Measurements from ENCODE around the gene DOCK1.
"Not testable (repeated sequence)": the region's sequence is repeated elsewhere in the genome, so short reads cannot be mapped to it uniquely, and the experiment has no call there.

The DOCK1 gene

DNA sequence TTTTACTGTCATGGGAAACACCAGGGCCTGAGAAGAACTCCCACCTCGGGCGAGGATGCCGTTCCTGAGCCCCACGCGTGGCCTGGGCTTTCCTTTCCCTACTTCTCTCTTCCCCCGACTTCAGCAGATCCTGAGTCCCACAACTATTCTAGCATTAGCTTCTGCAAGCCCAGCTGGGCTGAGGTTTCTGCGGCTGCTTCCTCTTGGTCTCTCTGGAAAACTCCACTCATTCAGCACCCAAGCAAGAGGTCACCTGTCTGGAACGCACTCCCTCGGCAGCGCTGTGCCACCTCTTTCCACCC is 761 bp upstream of the DOCK1 start:
- no peak for DNase-seq

DNA sequence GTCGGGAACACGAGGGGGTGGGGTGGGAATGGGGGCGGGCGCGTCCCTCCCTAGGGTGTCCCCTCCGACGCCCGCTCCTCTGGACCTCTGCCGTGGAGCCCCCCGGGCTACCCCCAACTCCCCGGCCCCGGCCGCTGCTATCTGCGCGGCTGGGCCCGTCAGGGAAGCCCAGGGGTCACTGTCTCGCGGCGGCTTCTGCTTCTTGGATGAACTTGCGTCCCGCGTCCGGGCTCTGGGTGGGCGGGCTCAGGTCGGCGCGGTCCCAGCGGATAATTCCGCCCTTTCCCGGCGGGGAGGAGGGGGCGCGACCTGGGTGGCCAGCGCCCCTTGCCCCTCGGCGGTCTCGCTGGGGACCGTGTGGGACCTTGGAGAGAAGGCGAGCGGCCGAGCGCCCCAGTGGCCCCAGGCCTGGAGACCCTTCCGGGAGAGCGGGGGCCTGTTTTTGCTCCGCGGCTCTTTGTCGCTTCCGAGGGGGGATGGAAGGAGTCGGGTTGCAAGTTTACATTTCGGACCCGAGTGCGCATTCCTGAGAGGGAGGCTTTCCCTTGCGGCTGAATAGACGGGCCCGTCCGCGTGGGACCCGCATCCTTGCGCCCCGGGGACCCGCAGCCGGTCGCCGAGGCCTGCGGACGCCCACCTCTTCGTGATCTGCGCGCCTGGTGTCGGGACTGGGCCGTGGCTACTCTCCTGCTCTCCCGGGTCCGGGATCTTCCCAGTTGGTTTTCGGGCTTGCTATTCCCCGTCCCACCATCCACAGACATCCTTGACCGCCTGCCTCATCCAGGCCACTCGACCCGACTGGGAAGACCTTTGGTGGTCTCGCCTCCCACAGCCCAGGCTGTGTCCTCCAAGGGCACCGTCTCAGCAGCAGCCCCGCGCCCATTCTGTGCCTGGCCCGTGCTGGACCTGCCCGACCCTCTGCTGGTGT is 812 bp downstream of the DOCK1 start:
- no peak for DNase-seq

DNA sequence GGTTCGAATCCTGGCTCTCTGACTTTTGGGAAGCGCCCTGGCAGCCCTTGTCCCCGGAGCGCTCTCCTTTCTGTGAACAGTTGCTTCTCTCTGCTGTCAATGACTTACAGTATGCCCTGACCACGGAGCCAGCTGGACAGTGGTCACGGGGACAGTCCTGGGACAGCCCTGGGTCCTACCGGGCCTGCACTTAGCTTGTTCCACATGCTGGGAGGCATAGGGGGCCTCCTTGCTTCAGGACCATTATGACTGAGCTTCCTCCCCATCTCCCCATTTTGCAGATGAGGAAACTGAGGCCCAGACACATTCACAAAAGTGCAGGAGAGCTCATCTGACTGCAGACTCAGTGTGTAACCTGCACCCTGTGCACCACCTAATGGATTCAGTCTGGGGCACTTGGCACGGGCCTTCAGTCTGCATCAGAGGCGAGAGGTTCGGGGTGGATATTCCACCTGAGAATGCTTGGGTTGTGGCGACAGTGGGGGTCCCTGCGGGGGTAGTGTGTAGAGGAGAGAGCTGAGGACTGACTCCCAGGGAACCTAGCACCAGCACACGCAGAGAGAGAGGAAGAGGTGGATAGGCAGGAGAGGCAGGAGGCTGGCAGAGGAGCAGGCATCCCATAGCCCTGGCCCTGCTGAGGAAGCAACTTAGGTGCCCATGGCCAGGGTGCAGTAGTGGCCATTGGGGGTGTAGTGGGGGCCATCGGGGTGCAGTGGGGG is 1.6 kb downstream of the DOCK1 start:
- DNase-seq = no peak

- no peak for DNase-seq
Measured at GRCh38 chr10:126907423-126907970, 2.3 kb downstream of the DOCK1 start.

DNA sequence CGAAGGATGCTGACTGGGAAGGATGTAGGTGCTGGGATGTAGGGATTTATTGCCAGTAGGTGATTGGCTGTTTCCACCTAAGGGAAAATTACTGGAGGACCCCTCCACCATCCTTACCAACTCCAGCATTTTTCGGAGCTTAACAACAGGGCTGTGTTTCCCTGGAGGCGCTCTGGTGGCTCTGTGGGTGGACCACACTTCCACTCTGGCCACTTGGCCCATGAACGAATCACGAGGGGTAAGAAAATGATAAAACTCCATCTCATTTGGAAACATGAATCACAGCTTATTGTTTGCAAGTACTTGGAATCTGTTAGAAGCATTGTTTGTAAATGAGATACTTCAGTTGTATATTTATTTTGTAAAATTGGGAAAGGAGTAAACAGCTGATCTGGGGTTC is 3.0 kb downstream of the DOCK1 start:
- no peak for DNase-seq

DNA sequence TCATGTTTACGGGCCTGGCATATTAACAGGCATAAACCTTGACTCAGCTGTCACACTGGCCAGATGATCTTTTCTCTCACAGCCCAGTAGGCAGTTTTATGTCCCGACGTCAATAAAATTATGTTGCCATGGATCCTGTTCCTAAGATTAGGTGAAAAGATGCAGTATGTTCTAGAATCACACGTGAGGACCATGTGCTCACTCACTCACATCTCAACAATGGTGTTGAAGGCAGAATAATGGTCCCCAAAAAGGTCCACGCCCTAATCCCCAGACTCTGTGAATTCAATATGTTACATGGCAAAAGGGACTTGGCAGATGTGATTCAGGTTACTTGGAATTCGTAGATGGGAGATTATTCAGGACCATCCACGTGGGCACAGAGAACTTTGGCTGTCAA is 3.5 kb downstream of the DOCK1 start:
- no peak for DNase-seq

DNA sequence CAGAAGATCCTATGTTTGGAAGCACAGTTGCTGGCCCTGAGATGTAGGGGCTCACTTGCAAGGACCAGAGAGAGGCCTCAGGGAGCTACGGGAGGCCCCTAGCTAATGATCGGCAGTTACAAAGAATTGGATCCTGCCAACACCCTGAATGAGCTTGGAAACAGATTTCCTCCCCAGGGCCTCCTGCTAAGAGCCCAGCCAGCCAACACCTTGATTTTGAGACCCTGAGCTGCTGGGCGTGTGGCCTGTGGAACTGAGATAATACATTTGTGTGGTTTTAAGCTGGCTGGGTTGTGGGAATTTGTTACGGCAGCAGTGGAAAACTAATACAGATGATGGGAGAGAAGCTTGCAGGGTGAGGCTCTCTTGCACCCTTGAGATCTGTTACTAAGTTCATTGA is 3.9 kb downstream of the DOCK1 start:
- no peak for DNase-seq

DNA sequence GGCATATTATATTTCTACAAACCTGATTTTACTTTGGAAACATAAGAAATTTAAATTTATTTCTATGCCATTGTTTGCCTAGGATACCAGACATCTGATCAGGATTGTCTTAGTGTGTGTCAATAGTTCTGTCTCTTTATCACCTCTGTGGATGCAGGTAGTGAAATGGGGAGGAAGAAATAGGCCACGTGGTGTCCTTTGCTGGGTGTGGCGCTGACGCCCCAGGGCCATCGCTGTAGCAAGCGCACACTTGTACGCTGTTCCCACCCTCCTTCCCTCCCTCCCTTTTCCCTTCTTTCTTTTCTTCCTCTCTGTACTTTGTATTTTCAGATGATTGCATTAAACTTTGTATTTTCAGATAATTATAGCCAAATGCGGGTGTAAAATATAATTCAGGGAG is 5.0 kb downstream of the DOCK1 start:
- no peak for DNase-seq

DNA sequence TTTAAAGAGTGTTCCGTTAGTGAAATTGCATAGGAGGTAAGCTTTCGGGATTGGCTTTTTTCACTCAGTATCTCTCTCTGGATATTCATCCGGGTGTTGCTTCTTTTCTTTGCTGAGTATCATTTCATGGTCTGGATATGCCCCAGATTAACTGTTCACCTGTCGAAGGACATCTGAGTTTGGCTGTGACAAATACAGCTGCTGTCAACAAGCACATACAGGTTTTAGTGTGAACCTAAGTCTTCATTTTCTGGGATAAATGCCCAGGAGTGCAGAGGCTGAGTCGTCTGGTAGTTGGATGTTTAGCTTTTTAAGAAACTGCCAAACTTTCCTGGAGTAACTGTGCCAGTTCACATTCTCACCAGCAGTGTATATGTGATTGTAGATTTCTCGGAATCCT is 5.6 kb downstream of the DOCK1 start:
- no peak for DNase-seq

DNA sequence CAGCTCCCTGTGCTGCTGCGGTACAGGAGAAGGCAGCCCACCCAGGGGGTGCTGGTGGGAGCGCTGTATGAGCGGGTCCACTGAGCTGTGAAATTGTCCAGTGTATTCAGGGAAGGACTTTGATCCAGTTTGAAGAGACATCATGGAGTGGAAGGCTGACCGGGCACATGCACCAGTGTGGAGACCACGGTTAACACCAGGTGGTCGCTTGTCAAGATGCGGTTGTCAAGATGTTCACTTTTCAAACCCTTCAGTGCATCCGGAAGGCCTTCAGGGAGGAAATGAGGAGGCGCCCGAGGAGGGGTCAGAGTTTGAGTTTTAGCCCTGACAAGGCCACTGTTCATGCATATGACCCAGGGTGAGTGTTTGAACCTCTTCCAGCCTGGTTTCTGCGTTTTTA is 6.1 kb downstream of the DOCK1 start:
- DNase-seq = no peak

DNA sequence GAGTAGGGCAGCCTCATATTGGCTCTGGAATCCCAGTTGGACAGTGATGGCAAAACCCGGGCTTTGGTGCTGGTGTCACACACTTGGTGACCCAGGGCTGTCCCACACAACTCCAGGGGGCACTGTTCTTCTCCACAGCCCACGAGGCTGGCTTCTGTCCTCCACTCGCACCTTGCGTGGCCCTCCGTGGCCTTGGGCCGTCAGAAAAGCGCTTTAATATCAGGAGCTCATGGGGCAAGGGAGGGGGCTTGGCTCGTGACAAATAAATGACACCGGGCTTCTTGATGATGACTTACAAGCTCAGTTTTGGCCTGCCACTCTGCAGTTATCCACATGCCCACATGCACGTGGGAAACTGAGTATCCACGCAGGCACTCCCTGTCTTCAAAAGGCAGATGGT is 8.1 kb downstream of the DOCK1 start:
- DNase-seq = no peak

- DNase-seq = no peak
Measured at GRCh38 chr10:126914561-126914960, 9.3 kb downstream of the DOCK1 start.

- not testable (repeated sequence) for DNase-seq
Measured at GRCh38 chr10:126916952-126917351, 11.7 kb downstream of the DOCK1 start.

- DNase-seq = no peak
Measured at GRCh38 chr10:126917375-126917774, 12.1 kb downstream of the DOCK1 start.

DNA sequence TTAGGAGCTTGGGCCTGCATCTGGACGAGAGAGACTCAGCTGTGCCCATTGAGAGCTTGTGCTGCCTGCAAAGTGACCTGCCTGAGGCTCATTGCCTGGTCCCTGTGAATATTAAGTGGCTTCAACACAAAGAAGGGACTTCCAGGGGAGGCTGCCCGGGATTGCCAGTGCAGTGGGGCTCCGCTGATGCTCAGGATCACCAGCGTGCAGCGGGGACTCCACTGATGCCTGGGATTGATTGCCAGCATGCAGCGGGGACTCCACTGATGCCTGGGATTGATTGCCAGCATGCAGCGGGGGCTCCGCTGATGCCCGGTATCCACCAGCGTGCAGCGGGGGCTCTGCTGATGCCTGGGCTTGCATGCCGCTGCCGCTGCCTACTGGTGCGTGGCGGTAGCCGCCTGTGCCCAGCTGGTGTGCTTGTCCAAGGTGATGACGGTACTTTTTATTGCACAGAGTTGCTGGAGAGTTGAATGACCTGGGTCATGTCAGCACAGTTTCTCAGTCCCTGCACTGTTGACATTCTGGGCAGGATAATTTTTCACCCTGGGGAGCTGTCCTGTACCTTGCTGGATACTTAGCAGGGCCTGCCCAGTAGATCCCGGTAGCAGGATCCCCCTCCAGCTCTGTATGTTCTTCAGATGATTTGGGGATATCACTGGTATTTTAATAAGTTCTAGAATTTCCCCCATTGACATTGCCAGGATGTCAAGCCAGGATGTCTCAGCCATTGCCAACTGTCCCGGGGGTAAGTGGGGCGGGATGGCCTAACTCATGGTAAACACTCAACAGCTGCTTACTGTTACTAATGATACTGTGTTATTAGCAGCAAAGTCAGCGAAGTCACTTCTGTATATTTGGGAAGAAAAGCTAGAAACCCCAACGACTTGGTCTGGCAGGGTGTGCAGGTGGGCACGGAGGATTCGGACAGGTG is 13.0 kb downstream of the DOCK1 start:
- DNase-seq = no peak

DNA sequence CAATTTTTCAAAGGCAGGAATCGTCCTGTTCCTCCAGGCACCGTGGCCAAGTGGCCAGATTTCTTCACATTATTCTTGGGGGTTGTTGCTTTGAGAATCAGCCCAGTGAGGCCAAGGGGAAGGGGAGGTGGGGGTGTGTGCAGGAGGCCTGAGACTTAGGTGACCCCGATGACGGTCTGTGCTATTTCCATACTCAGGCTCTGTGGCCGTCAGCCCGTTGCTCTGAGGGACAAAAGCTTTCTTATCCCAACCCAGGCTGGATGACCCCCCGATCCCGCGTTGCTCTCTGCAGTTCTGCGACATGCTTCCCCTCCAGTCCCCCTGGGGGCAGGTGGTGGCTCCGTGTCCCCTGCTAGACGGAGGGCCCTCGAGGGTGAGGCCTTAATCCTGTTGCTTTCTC is 14.2 kb downstream of the DOCK1 start:
- no peak for DNase-seq

GRCh38 chr10:126921162-126921561 is 15.9 kb downstream of the DOCK1 start:
- no peak for DNase-seq

DNA sequence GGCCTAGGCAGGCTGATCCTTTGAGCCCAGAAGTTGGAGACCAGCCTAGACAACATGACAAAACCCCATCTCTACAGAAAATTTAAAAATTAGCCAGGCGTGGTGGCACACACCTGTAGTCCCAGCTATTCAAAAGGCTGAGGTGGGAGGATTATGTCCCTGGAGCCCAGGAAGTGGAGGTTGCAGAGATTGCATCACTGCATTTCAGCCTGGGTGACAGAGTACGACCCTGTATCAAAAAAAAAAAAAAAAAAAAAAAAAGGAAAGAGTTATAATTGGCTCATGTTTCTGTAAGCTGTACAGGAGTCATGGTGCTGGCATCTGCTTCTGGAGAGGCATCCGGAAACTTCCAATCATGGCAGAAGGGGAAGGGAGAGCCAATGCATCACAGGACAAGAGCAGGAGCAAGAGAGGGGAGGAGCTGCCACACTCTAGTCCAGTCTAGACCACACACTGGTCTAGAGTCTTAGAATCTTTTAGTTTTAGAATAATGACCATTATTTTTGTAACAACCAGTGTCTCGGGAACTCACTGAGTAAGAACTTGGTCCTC is 16.8 kb downstream of the DOCK1 start:
- DNase-seq = no peak

- DNase-seq = no peak
Measured at GRCh38 chr10:126924180-126924914, 19.1 kb downstream of the DOCK1 start.

GRCh38 chr10:126924915-126925300 is 19.7 kb downstream of the DOCK1 start:
- DNase-seq = no peak

GRCh38 chr10:126926568-126926967 is 21.3 kb downstream of the DOCK1 start:
- DNase-seq = no peak

GRCh38 chr10:126927799-126928198 is 22.6 kb downstream of the DOCK1 start:
- DNase-seq = no peak
